ENCODE measurements around the gene TACR1.
"Not testable (repeated sequence)": the region's sequence is repeated elsewhere in the genome, so short reads cannot be mapped to it uniquely, and the experiment has no call there.

TACR1 gene

DNA sequence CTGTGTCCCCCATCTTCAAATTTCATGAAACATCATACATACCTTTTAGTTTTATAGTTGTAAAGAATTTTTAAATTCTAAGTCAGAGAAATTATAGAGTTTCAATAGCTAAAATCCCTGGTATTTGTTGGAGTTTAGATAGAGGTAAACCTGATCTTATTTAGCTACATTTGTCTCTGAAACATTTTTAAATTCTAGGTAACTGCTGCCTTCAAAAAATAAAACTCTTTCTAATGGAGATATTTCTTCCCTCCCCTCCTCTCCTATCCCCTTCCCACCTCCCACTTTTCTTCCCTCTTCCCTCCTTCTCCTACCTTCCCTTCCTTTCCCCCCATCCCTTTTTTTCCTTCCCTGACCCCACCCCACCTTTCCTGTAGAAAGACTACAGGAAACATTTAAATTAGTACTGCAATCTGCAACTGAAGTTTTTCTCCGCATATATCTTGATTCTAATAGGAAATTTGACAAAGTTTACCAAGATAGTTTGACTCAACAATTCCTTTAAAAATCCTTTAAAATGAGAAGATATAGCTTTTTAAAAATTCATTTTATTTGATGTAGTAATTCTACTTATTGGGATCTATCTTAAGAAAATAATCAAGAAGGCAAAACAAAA lies 4.1 kb downstream of the TACR1 start:
- DNase-seq (ENCODE audit: low read depth in 2 of 3, low spot score in 1 of 3): no peak

DNA sequence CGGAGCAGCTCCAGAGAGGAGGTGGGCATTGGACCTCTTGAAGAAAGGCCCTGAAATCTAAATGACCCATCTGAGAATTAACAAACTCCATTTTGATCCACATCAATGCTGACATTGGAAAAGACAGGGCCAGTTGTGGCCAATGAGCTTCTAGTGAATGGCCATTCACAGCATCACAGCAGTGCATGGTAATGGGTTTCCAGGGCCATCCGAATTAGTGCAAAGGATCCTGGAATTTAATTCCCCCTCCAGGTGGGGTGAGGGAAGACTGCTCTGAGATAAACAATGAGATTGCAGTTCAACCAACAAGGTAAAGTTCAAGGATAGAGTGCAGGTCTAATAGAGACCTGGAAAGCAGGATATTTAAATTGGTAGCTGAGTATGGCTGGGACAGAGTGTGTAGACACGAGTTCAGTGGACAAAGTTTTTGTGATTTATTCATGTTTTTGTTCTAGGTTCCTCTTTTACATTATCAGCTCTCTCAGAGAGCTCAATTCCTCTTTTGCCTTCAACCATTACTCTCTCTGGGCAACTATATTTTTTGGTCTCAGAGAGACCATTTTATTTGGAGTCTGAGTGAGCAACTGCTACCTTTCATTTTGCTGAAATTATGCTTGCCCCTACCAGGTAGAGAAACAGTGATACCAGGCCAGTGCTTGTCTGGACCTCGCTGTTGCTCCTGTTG lies 5.0 kb downstream of the TACR1 start:
- DNase-seq (ENCODE audit: low read depth in 2 of 3, low spot score in 1 of 3): no peak

DNA sequence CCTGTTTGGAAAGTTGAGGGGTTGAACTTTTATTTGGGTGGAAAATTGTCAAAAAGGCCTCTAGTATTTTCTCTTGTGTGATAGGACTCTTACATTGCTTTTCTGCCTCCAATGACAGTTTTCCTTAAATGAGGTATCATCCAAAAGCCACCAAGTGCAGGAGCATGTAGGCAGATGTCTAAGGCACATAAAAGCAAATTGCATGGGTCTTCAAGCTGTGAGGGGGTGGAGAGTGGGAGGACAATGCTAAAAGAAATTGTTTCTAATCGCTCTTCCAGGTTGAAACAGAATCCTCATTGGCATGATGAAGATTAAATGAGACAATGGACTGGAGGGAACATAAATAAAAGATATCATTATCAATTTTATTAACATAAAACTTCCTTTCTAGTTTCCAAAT lies 6.8 kb downstream of the TACR1 start:
- no peak for DNase-seq (ENCODE audit: low read depth in 2 of 3, low spot score in 1 of 3)

DNA sequence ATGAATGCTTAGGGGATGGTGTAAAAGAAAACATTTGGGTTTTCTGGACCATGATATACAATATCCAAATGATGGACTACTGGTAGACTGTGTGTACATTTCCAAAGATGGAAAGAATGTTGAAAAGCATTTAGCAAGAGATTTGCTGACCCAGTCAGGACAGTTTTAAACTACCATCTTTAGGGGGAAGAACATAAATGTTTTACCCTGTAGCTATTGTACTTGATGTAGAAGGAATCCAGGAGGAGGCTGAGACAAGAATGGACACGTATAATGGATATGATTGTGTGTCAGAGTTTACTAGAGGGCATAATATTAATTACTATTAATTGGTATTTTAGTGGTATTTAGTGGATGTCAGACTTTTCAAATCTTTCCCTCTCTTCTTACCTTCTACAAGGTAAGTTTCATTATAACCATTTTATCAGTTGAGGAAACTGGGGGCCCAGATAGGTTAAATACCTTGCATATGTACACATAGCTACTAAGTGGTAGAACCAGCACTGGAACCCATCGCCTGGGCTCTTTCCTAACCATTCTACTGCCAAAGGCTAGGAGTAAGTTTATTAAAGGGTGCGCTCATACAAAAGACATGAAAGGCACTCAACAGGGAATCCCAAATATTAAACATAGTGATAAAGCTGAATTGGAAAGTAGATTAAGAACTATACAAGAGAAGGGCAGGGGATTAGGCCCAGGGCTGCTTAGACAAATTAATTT lies 8.9 kb downstream of the TACR1 start:
- no peak for DNase-seq (ENCODE audit: low read depth in 2 of 3, low spot score in 1 of 3)

DNA sequence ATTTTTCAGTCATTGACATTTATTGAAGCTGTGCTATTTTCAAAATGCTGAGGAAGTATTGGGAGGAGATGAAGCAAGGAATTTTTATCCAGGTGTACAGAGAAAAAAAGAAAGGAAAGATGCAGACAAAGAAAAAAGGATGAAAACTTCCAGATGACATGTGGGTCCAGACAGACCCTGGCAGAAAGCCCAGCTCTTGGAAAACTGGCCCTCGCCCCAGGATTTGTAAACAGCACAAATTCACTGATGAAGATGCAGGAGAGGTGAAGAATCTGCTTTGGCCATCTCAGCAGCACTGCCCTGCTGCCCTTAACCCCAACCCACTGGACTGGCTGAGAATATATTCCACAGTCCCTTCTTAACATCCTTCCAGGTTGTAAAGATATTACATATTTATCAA lies 12.5 kb downstream of the TACR1 start:
- no peak for DNase-seq (ENCODE audit: low read depth in 2 of 3, low spot score in 1 of 3)

DNA sequence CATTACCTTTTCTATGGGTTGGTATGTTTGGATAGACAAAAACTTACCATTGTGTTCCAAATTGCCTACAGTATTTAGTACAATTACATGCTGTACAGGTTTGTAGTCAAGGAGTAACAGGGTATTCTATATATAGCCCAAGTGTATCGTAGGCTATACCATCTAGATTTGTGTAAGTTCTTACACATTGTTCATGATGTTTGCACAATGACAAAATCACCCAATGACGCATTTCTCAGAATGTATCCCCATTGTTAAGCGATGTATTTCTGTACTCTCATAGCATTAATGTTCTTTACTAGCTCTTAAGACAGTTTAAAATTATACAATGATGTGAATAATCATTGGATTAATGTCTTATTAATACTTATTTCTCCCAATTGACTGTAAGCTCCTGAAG lies 16.7 kb downstream of the TACR1 start:
- DNase-seq (ENCODE audit: low read depth in 2 of 3, low spot score in 1 of 3): no peak

DNA sequence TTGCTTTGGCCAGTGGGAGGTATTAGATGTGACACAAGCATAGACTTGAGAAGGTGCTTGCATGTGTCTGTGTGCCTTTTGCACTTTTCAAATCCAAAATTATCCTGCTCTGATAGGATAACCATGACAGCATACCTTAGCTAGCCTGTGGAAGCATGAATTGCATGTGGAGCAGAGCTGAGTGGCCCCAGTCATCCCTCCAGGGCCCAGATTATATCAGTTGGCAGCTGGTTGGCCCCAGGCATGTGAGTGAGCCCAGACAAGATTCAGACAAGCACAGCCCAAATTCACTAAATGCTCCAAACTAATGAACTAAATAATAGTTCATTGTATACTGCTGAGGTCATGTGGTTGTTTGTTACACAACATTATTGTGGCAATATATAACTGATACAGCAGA lies 18.8 kb downstream of the TACR1 start:
- no peak for DNase-seq (ENCODE audit: low read depth in 2 of 3, low spot score in 1 of 3)

DNA sequence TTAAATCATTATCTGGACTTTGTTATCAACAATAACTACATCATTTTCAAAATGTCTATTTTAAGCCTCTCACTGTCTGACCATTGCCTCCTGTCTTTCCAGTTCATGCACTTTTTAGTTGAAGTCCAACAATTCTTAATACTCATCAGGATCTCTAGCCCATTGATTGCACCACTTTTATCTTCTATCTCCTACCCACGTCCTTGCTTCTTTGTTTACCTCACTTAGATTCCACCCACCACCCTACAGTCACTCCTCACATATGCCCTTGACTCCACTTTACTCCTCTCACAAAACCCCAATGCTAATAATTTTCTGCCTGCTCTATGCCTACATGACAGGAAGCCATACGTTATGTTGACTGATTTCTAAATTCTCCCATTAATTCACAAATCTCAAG lies 21.9 kb downstream of the TACR1 start:
- no peak for DNase-seq (ENCODE audit: low read depth in 2 of 3, low spot score in 1 of 3)

DNA sequence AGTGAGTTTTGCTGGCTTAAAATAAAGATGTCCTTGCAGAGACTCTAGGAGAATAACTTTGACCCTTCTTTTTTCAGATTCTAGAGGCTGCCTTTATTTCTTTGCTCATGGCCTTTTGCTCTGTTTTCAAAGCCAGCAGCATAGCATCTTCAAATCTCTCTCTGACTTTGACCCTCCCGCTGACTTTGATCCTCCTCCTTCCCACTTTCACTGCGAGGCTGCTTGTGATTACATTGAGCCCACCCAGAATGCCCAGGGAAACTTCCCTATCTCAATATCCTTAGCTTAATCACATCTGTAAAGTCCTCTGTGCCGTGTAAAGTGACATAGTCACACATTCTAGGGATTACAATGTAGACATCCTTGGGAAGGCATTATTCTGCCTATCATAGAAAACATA lies 23.9 kb downstream of the TACR1 start:
- no peak for DNase-seq (ENCODE audit: low read depth in 2 of 3, low spot score in 1 of 3)

DNA sequence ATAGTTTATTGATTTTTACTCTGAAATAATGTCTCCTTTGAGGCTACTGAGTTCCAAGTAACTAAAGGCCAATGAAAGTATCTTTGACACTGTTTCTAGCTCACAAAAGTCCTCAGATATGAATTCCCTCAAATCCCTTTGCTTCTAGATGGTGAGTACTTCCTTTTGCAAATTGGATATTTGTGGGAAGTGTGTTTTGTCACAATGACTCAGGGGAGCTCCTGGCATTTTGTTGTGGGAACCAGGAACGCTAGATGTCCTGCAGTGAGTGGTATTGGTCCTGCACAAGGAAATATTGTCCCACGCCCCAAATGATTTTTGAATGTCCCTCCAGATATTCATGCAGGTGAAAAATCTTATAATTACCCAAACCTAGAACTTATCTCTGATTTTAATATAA lies 24.3 kb downstream of the TACR1 start:
- no peak for DNase-seq (ENCODE audit: low read depth in 2 of 3, low spot score in 1 of 3)

DNA sequence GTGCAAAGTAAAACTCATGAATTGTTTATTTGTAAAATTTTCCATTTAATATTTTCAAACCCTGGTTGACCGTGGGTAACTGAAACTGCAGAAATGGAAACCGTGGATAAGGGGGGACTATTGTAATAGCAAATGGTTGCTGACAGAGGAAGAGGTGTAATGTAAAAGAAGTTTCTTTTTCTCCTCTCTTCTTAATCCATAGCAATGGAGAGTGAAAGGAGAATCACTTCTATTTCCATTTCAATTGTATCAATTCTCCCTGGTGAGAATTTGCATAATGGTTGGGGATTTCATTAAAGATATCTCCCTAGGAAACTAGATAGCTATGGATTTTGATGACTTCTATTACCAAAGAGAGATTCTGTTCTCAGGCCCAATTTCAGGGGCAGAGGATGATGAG lies 24.8 kb downstream of the TACR1 start:
- DNase-seq (ENCODE audit: low read depth in 2 of 3, low spot score in 1 of 3): no peak

DNA sequence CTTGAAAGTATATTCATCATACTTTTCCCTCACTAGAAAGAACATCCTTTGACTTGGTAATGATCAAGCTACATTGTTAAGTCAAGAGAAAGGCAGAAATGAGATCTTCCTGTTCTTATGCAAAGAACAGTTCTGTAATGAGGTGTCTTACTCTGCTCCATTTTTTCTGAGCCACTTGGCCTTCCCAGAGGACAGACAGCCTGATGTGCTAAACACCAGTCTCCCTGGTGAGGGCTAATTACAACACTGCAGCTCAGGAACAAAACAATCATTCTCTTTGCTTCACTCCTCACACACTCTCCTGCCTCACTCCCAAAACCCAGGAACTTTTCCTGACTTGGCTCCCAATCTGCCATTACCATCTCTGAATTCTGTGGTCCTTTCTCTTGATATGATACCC lies 25.6 kb downstream of the TACR1 start:
- no peak for DNase-seq (ENCODE audit: low read depth in 2 of 3, low spot score in 1 of 3)

DNA sequence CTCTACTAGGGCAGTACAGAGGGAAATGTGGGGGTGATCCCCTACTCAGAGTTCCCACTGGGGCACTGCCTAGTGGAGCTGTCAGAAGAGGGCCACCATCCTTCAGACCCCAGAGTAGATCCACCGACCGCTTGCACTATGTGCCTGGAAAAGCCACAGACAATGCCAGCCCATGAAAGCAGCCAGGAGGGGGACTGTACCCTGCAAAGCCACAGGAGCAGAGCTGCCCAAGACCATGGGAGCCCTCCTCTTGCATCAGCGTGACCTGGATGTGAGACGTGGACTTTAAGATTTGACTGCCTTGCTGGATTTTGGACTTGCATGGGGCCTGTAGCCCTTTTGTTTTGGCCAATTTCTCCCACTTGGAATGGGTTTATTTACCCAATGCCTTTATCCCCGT lies 27.9 kb downstream of the TACR1 start:
- not testable (repeated sequence) for DNase-seq (ENCODE audit: low read depth in 2 of 3, low spot score in 1 of 3)

DNA sequence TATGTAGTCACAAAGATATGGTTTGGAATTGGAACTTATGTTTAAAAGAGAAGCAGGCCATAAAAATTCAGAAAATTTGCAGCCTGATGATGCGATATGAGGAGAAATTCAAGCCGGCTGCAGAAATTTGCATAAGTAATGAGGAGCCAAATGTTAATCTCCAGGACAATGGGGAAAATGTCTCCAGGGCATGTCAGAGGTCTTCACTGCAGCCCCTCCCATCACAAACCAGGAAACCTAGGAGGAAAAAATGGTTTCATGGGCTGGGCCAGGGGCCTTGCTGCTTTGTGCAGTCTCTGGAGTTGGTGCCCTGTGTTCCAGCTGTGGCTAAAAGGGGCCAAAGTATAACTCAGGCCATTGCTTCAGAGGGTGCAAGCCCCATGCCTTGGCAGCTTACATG lies 28.4 kb downstream of the TACR1 start:
- DNase-seq (ENCODE audit: low read depth in 2 of 3, low spot score in 1 of 3): no peak

DNA sequence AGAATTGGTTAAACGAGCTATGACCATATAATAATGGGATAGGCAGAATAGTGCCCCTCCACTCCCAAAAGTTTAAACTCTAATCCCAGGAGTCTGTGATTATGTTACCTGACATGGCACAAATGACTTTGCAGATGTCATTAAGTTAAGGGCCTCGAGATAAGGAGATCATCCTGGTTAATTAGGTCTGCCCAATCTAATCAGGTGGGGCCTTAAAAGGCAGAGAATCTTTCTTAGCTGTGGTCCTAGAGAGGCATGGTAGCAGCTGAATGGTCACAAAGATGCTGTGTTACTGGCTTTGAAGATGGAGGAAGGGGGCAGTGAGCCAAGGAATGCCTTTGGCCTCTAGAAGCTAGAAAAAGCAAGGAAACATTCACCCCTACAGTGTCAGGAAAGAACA lies 31.1 kb downstream of the TACR1 start:
- DNase-seq (ENCODE audit: low read depth in 2 of 3, low spot score in 1 of 3): no peak

DNA sequence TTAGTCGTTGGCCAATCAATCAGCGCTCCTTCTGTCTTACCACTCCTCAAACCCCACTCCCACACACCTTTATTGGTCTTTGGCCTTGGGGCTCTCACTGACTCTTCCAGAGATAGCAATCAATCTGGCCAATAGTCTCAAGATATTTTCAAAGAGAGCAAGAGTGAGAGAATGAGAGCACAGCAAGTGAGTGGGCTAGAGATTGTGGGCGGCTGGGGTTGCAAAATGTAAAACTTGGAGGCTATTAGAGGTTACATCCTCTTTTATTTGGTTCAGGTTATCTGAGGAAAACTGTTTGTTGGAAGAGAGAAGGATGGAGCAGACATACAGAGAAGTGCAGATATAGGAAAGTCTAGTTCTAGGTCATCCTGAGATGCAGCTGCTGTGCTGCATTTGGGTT lies 32.8 kb downstream of the TACR1 start:
- no peak for DNase-seq (ENCODE audit: low read depth in 2 of 3, low spot score in 1 of 3)

DNA sequence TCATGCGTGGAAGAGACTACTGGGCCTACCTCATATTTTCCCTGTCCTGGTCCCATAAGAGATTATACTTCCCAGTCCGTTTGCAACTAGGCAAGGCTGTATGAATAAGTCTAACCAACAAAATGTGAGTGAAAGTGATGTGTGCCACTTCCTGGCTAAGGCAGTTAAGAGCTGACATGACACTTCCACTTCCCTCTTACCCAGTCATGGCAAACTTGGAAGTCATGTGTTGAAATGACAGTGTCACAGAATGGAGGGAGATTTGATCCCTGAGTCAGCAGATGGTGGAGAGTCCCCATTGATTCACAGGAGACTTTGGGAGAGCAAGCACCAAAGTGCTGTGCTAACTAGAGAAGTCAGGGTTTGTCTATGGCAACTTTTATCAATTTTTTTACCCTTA lies 36.4 kb downstream of the TACR1 start:
- DNase-seq (ENCODE audit: low read depth in 2 of 3, low spot score in 1 of 3): no peak

DNA sequence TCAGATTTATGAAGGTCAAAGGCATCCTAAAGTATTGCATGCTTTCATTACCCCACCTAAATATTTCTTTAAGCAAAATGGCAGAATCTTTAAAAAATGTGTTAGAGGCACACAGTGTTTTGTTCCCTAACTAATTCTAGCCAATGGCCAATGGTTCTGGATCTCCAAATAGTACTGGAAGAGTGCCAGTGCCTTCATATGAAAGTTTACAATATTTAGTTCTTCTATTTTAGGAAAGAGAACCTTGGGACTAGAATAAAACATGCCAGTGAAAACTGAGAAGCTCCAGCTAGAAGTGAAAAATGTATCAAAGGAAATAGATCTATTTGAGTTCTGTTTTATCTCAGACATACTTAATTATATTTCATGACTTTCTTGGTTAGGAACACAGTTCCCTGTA lies 37.1 kb downstream of the TACR1 start:
- DNase-seq (ENCODE audit: low read depth in 2 of 3, low spot score in 1 of 3): no peak

DNA sequence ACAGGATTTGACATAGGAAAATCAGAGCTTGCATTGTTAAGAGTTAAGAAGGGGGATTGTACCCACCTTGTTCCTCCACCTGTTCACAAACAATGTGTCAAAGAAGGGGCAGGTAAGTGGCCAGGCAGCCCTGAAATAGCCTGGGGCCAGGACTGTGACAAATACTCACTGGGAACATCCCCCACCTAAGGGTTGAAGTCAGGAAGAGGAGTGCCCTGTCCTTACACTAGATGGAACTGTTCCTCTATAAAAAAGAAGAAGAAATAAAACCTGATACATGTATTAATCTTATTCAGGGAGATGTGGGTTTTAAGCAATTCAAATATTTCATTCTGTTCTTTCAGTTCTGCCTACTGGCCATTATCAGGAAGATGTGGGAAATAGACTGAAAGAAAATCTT lies 41.9 kb downstream of the TACR1 start:
- no peak for DNase-seq (ENCODE audit: low read depth in 2 of 3, low spot score in 1 of 3)

DNA sequence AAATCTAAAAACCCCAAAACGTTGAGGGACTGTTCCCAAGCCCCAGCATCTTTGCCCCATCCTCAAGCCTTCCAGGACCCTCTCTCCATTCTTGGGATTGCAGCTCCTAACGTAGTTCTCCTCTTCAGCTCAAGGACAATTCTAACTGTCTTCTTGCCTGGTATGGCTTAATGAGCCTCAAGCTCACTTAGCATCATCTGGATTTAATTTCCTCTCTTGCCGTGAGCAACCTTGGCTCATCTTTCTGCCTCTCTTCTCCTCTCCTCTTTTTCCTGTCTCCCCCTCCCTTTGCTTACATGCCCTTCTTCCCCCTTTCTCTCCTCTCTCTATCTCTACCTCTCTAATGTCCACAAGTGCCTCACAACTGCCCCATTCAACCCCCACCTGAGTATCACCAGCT lies 44.2 kb downstream of the TACR1 start:
- DNase-seq (ENCODE audit: low read depth in 2 of 3, low spot score in 1 of 3): no peak

DNA sequence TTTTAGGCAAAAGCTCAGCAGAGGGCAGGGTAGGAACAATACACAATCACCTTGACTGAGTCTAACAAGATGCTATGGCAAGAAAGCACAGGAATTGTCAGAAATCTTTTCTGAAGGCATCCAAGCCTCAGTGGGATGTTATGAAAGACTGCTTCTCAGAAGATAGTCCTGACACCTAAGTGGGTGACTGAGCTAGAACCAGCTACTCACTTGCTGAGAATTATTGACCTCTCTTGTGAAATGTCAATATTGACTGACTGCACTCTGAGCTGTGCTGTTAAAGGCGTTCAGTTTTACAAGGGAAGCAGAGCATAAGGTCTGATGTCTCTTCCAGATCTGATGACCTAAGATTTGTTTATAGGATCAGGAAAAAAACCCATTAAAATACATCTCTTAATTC lies 46.1 kb downstream of the TACR1 start:
- no peak for DNase-seq (ENCODE audit: low read depth in 2 of 3, low spot score in 1 of 3)

DNA sequence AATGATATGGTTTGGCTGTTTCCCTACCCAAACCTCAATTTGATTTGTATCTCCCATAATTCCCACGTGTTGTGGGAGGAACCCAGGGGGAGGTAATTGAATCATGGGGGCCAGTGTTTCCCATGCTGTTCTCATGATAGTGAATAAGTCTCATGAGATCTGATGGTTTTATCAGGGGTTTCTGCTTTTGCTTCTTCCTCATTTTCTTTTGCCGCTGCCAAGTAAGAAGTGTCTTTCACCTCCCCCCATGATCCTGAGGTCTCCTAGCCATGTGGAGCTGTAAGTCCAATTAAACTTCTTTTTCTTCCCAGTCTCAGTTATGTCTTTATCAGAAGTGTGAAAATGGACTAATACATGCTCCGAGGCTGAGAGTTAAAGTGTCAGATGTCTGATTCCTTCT lies 47.1 kb downstream of the TACR1 start:
- DNase-seq (ENCODE audit: low read depth in 2 of 3, low spot score in 1 of 3): not testable (repeated sequence)

DNA sequence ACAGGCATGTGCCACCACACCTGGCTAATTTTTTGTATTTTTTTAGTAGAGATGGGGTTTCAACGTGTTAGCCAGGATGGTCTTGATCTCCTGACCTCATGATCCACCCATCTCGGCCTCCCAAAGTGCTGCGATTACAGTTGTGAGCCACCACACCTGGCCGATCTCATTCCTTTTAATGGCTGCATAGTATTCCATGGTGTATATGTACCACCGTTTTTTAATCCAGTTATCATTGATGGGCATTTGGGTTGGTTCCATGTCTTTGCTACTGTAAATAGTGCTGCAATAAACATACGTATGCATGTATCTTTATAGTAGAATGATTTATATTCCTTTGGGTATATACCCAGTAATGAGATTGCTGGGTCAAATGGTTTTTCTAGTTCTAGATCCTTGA lies 51.4 kb downstream of the TACR1 start:
- DNase-seq (ENCODE audit: low read depth in 2 of 3, low spot score in 1 of 3): not testable (repeated sequence)
